Activated CD4-positive, alpha-beta T cell treated with anti-CD3 and anti-CD28 coated beads, Interleukin-2, amount 50 U/mL, for 24 hours (primary cell): ENCODE measurements around the gene SLC12A5.
"Not testable (repeated sequence)": the region's sequence is repeated elsewhere in the genome, so short reads cannot be mapped to it uniquely, and the experiment has no call there.

Experiments
- DNase-seq, 2 donors: peaks; one replicate each; pipeline ENCODE4 v3.0.0-alpha.2; 2020; ENCODE audit warnings: low read depth in 1 of 2, low spot score in 1 of 2

Gene SLC12A5

DNA sequence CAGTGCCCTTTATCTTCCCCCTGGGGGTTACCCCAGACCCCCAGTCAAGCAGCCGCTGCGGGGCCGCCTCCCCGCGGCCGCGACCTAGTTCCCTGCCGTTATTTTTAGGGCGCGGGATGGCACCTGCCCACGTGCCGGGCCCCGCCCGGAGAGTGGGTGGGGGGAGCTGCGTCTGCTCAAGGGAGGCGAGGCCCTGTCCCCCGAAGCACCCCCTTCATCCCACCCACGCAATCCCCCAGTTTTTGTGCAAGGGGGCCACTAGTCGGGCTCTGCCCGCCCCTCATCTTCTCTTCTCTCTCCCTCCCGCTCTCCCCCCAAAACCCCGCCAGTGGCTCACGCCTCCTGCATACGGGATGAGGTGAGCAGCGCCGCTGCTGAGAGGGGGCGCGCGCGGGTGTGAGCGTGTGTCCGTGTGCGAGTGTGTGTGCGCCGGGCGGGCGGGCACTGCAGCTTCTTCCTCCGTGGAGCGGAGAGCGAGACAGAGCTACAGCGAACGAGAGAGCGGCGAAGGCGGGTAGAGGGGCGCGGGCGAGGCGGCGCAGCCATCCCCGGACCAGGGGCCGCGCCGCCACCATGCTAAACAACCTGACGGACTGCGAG lies at the start of gene SLC12A5:
SLC12A5 (plus strand) TSS at position 444 of the 600 bp plus-strand sequence; CDS start at position 574, 130 bp downstream.
- no peak for DNase-seq

DNA sequence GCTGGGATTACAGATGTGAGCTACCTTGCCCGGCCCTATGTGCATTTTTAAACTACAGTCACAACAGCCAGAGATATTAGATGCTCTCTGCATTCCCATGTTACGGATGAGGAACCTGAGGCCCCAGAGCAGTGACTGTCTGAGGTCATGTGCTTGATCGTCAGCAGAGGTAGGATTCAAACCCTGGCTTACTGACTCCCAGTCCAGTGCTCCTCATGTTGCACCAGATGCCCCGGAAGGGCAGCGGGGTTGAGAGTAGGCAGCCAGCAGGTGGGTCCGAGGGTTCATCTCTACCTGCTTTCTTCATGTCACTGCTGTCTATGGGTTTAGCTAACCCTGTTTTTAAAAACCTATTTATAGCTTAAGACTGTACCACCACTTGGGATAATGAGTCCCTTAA lies 47.8 kb upstream of the SLC12A5 start:
- no peak for DNase-seq

DNA sequence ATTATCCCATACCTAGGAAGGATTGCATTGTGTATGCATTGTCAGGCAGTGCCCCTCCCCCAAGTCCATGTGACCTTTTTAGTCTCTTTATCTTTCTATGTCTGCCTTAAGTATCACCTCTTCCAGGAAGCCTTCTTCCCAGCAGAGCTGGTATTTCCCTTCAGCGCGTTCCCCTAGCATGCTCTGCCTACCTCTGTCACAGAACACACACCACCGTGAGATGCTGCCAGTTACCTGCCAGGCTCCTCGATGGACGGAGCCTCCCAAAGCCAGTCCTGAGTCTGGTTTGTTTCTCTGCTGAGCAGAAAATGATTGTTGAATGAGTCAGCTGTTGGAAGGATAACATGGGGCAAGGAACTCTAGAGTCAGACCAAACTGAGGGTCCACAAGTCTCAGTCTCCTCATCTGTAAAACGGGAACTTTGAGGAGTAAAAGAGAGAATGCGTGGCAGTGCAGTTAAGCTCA lies 45.7 kb upstream of the SLC12A5 start:
- DNase-seq, result no peak

DNA sequence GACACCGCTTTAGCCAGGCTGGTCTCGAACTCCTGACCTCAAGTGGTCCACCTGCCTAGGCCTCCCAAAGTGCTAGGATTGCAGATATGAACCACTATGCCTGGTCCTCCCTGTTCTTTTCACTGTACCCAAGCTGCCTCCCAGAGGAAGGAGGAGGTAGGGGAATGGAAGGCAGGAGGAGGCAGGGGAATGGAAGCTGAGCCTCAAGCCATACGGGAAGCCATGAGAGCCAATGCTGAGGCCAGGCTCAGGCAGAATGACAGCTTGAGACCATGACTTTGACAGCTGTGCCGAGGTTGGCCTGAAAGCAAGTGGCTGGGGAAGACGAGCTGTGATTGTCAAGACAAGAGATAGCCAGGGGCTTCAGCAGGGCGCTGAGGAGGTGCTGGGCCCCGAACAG lies 43.4 kb upstream of the SLC12A5 start:
- no peak for DNase-seq

DNA sequence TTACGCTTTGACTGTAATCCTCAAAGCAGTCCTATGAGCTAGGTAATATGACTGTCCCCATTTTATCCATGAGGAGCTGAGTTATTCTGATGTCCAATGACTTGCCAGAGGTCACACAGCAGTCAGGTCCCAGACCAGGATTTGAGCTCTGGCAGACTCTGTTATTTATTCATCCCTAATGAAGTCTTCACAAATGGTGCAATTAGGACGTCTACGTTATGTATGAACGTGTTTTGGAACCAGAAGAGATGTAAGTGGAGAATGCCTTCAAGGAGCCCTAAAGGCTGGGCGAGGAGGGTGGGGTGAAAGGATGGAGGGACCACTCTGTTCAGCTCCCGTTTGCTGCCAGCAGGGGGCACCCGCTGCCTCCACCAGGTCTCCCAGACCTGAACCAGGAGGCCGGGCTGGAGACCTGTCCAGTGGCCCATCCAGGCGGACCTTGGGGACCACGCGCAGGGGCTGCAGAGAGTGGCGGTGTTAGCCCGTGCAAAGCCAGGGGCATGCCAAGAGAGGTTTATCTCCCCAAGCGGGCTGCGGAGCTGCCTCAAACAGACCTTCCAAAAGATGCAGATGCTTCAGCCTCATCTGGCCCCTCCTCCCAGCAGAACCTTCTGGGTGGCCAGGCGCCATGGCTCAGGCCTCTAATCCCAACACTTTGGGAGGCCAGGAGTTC lies 41.8 kb upstream of the SLC12A5 start:
- peak; percentile 56 to 61 for DNase-seq

DNA sequence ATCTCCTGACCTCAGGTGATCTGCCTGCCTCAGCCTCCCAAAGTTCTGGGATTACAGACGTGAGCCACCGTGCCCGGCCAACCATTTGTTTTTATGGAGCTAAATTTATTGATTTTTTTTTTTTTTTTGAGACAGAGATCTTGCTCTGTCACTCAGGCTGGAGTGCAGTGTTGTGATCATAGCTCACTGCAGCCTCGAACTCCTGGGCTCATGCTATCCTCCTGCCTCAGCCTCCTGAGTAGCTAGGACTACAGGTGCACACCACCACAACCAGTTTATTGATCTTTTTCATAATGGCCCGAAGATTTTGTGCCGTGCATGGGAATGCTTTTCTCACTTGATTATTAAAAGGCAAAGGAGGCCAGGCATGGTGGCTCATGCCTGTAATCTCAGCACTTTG lies 40.2 kb upstream of the SLC12A5 start:
- DNase-seq, result not testable (repeated sequence)

DNA sequence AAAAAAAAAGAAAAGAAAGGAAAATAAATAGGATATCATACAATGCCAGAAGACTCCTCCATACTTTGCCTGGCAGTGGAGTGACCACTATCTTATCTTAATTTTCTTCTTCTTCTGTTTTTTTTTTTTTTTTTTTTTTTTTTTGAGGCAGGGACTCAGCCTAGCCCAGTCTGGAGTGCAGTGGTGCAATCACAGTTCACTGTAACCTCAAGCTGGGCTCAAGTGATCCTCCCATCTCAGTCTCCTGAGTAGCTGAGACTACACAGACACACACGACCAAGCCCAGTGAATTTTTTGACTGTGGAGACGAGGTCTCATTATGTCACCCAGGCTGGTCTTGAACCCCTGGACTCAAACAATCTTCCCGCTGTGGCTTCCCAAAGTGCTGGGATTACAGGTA lies 37.4 kb upstream of the SLC12A5 start:
- no peak for DNase-seq

DNA sequence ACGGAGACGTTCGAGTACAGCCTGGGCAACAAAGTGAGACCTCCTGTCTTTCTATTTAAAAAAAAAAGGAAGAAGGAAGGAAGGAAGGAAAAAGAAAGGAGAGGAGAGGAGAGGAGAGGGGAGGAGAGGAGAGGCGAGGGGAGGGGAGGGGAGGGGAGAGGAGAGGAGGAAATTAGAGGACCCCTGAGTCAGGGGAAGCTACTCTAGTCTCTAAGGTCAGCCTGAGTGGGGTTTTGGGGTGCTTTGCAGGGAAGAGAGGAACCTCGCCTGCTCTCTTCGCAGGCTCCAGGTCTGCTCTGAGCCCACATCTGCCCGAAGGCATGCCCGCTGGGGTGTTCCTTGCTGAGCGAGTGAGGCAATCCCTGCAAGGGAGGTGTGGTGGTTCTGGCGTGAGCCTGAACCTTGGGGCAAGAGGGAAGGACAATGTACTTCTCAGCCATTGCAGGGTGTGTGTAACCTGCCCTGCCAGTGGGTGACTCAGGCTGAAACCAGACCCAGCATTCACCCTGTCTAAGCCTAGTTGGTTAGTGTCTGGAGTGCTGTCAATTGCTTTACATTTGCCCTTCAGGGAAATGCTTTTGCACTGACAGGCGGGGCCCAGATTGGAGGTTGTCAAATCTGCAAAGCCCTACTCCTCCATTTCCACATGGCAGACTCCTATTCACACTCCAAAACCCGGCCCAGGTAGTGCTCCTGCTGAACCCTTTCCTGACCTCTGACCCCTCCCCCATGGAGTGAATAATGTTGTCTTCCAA lies 35.6 kb upstream of the SLC12A5 start:
- no peak for DNase-seq

DNA sequence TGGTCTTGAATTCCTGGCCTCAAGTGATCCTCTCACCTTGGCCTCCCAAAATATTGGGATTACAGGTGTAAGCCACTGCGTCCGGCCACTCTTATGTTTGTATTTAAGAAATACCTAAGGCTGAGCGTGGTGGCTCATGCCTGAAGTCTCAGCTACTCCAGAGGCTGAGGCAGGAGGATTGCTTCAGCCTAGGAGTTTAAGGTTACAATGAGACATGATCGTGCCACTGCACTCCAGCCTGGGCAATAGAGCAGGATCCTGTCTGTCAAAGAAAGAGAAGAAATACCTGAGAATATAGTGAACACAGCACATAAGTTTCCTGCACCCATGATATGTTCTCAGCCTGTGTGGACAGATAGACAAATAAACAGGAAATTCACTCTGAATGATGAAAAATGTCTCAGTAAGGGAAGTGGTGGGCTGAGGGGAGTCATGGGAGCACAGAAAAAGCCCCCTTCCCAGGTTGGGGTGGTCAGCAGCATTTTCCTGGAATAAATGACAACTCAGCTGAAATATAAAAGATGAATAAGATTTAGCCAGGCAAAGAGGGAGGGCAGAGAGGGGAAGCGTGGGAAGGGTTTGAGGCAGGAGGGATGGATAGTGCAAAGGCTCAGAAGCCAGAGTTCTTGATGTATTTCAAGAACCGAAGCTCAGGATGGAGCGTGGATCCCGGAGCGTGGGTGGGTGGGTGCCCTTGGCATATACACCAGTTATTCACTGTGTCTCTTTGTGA lies 34.1 kb upstream of the SLC12A5 start:
- no peak for DNase-seq

DNA sequence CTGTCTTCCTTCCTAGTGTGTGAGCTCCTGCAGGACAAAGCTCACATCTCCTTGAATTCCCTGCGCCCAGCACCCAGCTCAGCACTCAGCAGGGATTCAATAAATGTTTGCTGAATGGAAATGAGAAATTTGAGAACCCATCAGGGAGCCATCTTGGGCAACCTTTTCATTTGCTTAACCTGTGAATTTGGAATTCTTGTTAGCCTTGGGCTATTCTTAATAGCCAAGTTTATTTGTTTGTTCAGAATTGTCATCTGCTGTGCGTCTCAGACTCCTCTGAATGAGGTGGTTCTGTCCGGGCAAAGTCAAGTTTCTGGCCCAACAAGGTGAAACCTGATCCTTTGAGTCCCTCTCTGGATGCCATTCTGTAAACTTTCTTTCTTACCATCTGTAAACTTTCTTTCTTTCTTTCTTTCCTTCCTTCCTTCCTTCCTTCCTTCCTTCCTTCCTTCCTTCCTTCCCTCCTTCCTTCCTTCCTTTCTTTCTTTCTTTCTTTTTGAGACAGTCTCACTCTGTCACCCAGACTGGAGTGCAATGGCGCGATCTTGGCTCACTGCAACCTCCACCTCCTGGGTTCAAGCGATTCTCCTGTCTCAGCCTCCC lies 33.4 kb upstream of the SLC12A5 start:
- not testable (repeated sequence) for DNase-seq

DNA sequence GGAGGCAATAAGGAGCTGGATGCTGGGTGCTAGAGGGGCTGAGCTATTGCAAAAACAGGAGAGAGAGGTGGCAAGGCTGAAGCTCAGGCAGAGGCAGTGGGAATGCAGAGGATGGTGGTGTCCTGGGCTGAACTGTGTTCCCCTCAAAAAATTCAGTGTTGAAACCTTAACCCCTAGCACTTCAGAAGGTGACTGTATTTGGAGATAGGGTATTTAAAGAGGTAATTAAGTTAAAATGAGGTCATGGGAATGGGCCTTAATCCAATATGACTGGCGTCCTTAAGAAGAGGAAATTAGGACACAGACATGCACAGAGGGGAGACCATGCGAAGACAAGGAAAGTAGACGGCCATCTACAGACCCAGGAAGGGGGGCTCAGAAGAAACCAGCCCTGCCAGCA lies 31.8 kb upstream of the SLC12A5 start:
- no peak for DNase-seq

DNA sequence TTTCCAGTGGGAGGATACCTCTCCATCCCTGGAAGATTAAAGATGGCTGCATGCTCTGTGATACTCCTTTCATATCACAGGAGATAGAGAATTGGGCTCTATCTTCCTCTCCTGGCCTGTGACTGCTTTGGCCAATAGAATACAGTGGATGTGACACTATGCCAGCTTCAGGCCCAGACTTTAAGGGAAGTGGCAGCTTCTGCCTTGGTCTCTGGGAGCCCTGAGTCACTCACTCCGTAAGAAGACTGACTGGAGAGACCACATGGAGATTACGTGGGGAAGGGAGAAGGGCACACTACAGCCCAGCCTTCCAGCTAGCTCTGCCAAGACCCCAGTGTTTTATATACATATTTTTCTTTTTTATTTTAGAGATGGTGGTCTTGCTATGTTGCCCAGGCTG lies 30.7 kb upstream of the SLC12A5 start:
- no peak for DNase-seq

DNA sequence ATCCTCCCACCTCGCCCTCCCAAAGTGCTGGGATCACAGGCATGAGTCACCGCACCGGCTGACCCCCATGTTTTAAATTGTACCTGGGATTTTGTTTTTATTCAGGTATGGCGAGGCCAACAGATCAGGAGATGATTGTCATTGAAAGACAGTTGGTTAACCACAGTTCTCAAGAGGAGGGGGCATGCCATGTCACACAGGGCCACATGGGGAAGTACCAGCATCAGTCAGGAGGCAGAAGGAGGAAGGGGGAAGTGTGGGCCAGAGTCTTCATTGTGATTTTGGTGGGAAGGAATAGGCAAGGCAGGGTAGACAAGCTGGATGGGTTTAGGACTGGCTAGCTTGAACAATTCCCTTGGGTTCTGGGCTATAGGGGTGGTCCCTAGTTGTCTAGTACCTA lies 30.3 kb upstream of the SLC12A5 start:
- DNase-seq, result no peak

DNA sequence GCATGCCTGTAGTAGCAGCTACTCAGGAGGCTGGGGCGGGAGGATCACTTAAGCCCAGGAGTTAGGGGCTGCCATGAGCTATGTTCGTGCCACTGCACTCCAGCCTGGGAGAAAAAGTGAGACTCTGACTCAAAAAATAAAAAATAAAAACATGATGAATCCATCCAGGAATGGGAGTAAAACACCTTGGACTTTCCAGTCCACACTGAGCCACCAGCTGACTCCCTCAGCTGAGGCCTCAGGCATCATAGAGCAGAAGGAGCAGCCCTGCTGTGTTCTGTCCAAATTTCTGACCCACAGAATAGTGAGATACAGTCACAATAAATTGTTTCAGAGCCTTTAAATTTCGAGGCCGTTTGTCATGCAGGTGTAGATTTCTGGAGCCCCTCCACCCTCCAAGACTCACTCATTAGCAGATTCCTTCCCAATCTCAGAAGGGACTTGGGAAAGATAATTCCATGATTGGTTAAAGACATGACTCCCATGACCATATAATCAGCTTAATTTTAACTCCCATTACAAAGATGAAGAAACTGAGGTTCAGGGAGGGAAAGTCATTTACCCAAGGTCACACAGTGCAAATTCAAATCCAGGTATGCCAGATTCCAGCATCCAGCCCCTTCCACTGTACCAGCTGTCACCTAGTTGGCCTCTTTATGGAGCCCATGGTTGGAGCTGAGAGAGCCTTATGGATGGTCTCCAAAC lies 29.3 kb upstream of the SLC12A5 start:
- DNase-seq, result no peak

DNA sequence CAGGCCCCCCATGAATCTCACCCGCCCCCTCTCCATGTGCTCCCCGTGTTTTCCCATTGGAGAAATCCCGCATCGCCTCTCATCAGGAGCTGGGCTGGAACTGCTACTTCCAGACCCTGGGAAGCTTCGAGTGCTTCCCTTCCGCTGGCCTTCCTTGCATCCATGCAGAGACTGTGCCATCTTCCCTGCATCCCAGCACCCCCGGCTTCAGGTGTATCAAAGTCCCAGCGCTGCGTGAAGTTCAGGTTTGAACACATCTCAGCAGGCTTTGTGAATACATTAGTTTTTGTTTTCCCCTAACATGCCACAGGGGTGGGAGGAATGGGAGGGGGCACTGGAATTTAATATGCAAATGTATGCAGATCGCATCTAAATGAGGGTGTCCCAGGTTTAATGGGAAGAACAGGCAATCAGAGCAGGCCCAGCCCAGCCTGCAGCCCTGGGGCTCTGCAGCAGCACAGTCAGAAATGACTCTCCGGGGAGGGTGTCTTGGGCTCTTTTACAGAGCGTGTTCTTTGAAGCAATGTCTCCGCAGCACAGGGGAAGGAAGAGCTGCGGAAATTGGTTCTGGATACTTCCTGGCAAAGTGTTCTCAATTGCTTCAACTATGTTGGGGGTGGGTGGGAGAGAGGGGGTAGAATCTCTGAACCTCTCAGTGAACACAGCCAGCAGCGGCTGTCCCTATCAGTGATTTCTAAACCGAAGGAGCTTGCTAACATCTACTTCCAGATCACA lies 28.6 kb upstream of the SLC12A5 start:
- no peak for DNase-seq

DNA sequence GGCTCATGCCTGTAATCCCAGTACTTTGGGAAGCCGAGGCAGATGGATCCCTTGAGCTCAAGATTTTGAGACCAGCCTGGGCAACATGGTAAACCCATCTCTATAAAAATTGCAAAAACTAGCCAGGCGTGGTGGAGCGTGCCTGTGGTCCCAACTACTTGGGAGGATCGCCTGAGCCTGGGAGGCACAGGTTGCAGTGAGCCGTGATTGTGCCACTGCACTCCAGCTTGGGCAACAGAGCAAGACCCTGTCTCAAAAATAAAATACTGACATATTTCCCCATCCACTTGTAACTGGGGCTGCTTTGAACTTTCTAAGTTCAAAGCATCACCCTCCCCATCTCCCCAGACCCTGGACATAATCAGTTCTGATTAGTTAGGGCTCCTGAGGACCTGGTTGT lies 27.5 kb upstream of the SLC12A5 start:
- no peak for DNase-seq

DNA sequence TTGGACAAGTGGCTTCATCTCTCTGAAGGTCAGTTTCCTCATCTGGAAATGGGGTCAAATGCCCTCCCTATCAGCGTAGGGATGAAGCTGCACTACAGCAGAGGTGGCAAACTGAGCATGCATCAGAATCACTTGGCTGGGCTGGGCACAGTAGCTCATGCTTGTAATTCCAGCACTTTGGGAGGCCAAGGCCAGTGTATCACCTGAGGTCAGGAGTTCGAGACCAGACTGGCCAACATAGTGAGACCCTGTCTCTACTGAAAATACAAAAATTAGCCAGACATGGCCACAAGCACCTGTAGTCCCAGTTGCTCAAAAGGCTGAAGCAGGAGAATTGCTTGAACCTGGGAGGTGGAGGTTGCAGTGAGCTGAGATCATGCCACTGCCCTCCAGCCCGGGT lies 27.0 kb upstream of the SLC12A5 start:
- DNase-seq, result no peak

DNA sequence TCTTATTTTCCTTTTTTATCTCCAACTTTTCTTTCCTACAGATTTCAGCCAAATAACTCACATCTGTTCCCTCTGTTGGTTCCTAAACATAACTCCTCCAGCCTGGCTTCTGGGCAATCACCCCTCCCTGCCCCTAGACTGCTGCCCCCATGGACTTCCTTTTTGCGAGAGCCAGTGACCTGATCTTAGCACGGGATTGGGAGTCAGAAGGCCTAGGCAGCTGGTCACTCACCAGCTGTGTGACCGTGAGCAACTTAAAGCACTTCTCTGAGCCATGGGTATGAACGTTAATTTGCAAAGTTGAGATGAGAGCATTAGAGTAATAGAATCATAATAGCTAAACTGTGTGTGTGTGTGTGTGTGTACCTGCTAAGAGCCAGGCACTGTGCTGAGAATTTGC lies 24.8 kb upstream of the SLC12A5 start:
- DNase-seq, result no peak

DNA sequence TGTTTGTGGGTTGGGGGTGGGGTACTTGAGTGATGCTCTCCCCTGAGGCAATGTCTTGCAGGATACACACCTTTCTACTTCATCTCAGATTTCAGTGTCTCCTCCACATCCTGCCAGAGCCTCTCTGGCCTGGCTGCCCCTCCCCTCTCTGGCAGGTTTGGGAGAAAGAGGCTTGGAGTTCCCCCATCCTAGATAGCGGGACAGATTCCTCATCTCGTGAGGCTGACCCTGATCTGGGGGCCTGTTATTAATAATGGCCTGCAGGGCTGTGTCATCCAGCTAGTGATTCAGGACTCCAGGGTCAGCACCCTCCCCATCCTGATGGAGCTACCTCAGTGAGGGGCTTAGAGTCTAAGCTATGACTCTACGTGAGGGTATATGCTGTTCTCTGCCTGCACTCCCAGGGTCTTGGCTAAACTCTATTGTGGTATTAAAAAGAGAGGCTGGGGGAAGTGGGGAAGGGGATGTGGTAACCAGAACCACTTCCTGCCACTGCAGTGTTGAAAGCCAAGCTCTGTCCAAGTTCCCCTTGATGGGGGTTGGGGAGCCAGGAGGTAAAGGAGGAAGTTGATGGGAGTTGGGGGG lies 24.0 kb upstream of the SLC12A5 start:
- no peak for DNase-seq
